Measurements from ENCODE around the gene PDE2A. TPM values are rescaled to one million over a fixed set of nuclear protein-coding genes. Genes with fewer than 3 reads are reported as not detected.

The PDE2A gene
- total RNA-seq, 1 experiment from 2014 or later: 1.1 TPM

DNA sequence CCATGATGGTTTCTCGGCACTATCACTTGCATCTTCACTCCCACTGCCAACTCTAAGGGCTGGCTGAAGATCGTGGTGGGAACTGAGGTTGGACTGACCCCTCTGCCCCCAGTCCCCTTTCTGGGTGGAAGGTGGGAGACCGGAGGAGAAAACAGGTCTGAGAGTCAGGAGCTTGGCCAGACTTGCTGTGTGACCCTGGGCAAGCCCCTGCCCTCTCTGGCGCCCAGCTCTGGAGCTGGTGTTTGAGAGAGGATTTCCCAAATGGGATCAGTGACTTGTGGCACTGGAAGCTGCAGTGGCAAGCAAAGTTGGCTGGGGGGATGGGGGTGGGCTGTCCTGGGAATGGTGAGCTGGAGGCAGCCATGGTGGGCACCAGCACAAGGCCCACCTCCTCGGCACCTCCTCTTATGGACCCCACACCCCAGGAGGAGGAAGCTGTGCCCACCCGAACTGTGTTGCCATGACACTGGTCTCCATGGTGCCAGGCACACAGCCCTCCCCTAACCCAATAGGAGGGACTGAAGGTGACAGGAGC lies 6.5 kb upstream of the PDE2A start:
- Mint-ChIP-seq H3K4me3 (ENCODE audit: low read depth, unreplicated experiment) (no peak overlapping the region), H3K27ac (ENCODE audit: unreplicated experiment) (peak overlapping the region; percentile 6), H3K36me3 (ENCODE audit: insufficient read depth, unreplicated experiment) (peaks cover 39% of the 10 kb centered on the region), H3K9me3 (ENCODE audit: low read depth, unreplicated experiment) (no peaks in the 10 kb centered on the region), H3K4me1 (ENCODE audit: low read depth, unreplicated experiment) (no peaks in the 10 kb centered on the region), H3K27me3 (ENCODE audit: unreplicated experiment) (peaks cover 59% of the 10 kb centered on the region)
- no peak for DNase-seq
- CTCF ChIA-PET: interaction anchor here (2.3 to 2.5 kb wide), 2 partner anchors 82 to 209 kb away, joined by 5 to 10 read pairs; no protein-coding TSS in a partner anchor
- no TSS peak for BruUV-seq (replicated peaks)
- TF ChIP-seq, protein P1, sequence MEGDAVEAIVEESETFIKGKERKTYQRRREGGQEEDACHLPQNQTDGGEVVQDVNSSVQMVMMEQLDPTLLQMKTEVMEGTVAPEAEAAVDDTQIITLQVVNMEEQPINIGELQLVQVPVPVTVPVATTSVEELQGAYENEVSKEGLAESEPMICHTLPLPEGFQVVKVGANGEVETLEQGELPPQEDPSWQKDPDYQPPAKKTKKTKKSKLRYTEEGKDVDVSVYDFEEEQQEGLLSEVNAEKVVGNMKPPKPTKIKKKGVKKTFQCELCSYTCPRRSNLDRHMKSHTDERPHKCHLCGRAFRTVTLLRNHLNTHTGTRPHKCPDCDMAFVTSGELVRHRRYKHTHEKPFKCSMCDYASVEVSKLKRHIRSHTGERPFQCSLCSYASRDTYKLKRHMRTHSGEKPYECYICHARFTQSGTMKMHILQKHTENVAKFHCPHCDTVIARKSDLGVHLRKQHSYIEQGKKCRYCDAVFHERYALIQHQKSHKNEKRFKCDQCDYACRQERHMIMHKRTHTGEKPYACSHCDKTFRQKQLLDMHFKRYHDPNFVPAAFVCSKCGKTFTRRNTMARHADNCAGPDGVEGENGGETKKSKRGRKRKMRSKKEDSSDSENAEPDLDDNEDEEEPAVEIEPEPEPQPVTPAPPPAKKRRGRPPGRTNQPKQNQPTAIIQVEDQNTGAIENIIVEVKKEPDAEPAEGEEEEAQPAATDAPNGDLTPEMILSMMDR (IDR thresholded peaks at IDR 0.05; ENCODE audit: unreplicated experiment): no peak
- intact Hi-C loops (cut with micrococcal nuclease; ENCODE audit: unreplicated experiment): loop anchor here (5.0 kb wide), 1 partner anchor 208 kb away; no protein-coding TSS in a partner anchor

DNA sequence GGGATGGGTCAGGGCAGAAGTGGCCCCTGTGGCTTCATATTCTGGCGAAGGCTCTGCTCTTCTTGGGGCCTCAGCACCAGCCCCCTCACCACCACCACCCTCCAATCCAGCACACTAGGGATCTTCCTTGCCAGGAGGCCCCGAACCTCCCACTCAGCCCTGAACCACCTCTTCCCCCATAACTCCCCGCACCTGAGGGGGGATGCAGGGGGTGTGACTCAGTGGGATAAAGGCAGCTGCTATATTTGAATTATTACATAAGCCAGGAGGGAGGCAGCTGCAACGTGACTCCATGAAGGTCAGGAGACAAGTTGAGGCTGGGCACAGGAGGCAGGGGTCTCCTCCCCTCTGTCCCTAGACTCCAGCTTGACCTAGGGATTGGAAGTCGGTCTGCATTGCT lies 5.6 kb upstream of the PDE2A start:
- H3K36me3 Mint-ChIP-seq (ENCODE audit: insufficient read depth, unreplicated experiment): peaks cover 39% of the 10 kb centered on the region
- no peak for DNase-seq
- H3K27me3 Mint-ChIP-seq (ENCODE audit: unreplicated experiment): peaks cover 67% of the 10 kb centered on the region
- H3K9me3 Mint-ChIP-seq (ENCODE audit: low read depth, unreplicated experiment): no peaks in the 10 kb centered on the region
- no peak overlapping the region for H3K27ac Mint-ChIP-seq (ENCODE audit: unreplicated experiment)
- H3K4me3 Mint-ChIP-seq (ENCODE audit: low read depth, unreplicated experiment): no peak overlapping the region
- intact Hi-C loops (cut with micrococcal nuclease; ENCODE audit: unreplicated experiment): loop anchor here (5.0 kb wide), 1 partner anchor 208 kb away; no protein-coding TSS in a partner anchor
- no peaks in the 10 kb centered on the region for H3K4me1 Mint-ChIP-seq (ENCODE audit: low read depth, unreplicated experiment)
- TF ChIP-seq, protein P1 (IDR thresholded peaks at IDR 0.05; ENCODE audit: unreplicated experiment): no peak
- BruUV-seq (replicated peaks): no TSS peak
- CTCF ChIA-PET: interaction anchor here (2.5 kb wide), 1 partner anchor 81 kb away, joined by 5 read pairs; no protein-coding TSS in a partner anchor

DNA sequence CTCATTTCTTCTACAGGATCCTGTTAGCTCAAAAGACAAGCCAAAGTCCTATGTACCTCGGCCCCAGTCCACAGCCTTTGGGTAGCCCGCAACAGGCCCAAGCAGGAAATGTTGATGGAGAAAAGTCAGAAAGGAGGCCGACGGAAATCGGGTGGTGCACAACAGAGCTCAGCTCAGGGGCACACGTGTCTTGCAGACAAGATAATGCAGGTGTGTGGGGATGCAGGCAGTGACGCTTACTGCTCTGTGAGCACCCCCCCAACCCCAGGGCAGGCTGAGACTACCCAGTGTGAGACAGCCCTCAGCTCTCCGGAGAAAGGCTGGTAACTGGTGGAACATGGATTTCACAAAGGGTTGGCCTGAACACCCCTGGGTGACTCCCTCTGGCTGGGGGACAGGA lies 4.3 kb upstream of the PDE2A start:
- no peaks in the 10 kb centered on the region for H3K4me1 Mint-ChIP-seq (ENCODE audit: low read depth, unreplicated experiment)
- peaks cover 37% of the 10 kb centered on the region for H3K36me3 Mint-ChIP-seq (ENCODE audit: insufficient read depth, unreplicated experiment)
- peaks cover 81% of the 10 kb centered on the region for H3K27me3 Mint-ChIP-seq (ENCODE audit: unreplicated experiment)
- no peaks in the 10 kb centered on the region for H3K9me3 Mint-ChIP-seq (ENCODE audit: low read depth, unreplicated experiment)
- CTCF ChIA-PET: interaction anchor here (2.5 kb wide), 1 partner anchor 80 kb away, joined by 5 read pairs; no protein-coding TSS in a partner anchor
- no peak overlapping the region for H3K27ac Mint-ChIP-seq (ENCODE audit: unreplicated experiment)
- TF ChIP-seq, protein P1 (IDR thresholded peaks at IDR 0.05; ENCODE audit: unreplicated experiment): no peak
- DNase-seq: no peak
- BruUV-seq (replicated peaks): no TSS peak
- intact Hi-C loops (cut with micrococcal nuclease; ENCODE audit: unreplicated experiment): no loop called here
- H3K4me3 Mint-ChIP-seq (ENCODE audit: low read depth, unreplicated experiment): no peak overlapping the region

DNA sequence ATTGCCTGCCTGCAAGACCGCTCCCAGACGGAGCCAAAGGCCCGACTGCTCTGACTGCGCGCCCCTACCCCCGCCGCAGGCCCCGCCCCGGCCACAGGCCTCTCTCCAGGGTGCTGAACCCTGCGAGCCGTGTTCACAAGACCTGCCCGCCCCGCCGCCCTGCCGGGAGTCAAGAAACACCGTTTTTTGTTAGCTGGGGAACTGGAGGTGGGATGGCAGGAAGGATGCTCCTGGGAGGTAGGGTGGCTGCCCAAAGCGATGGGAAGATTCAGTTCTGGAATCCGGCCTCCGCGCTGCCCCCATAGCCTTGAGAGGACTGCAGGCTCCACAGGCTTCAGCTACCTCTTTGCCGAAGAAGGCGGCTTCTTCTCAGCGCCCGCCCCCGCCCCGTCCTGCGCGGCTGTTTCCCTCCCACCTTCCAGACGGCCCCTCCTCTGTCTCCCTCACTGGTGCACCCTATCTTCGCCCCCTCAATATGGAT lies 2.7 kb upstream of the PDE2A start:
- H3K27ac Mint-ChIP-seq (ENCODE audit: unreplicated experiment): no peak overlapping the region
- no peaks in the 10 kb centered on the region for H3K9me3 Mint-ChIP-seq (ENCODE audit: low read depth, unreplicated experiment)
- no TSS peak for BruUV-seq (replicated peaks)
- intact Hi-C loops (cut with micrococcal nuclease; ENCODE audit: unreplicated experiment): no loop called here
- DNase-seq: peak; percentile 75
- peaks cover 97% of the 10 kb centered on the region for H3K27me3 Mint-ChIP-seq (ENCODE audit: unreplicated experiment)
- no peak overlapping the region for H3K4me3 Mint-ChIP-seq (ENCODE audit: low read depth, unreplicated experiment)
- no peaks in the 10 kb centered on the region for H3K4me1 Mint-ChIP-seq (ENCODE audit: low read depth, unreplicated experiment)
- TF ChIP-seq, protein P1 (IDR thresholded peaks at IDR 0.05; ENCODE audit: unreplicated experiment): no peak
- peaks cover 29% of the 10 kb centered on the region for H3K36me3 Mint-ChIP-seq (ENCODE audit: insufficient read depth, unreplicated experiment)
- CTCF ChIA-PET: no interaction called here

Data from Calu3 (cell line).